LNCAP (cell line): ENCODE results near the gene MAPKAPK5.

ENCODE experiments used
- TF ChIP-seq, protein P1 (sequence below): fragments of 450-650 bp; IDR thresholded peaks from 2 replicates; pipeline ENCODE4 v1.5.1; 2017; ENCODE audit warnings: mild to moderate bottlenecking

MAPKAPK5 gene, protein sequence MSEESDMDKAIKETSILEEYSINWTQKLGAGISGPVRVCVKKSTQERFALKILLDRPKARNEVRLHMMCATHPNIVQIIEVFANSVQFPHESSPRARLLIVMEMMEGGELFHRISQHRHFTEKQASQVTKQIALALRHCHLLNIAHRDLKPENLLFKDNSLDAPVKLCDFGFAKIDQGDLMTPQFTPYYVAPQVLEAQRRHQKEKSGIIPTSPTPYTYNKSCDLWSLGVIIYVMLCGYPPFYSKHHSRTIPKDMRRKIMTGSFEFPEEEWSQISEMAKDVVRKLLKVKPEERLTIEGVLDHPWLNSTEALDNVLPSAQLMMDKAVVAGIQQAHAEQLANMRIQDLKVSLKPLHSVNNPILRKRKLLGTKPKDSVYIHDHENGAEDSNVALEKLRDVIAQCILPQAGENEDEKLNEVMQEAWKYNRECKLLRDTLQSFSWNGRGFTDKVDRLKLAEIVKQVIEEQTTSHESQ

DNA sequence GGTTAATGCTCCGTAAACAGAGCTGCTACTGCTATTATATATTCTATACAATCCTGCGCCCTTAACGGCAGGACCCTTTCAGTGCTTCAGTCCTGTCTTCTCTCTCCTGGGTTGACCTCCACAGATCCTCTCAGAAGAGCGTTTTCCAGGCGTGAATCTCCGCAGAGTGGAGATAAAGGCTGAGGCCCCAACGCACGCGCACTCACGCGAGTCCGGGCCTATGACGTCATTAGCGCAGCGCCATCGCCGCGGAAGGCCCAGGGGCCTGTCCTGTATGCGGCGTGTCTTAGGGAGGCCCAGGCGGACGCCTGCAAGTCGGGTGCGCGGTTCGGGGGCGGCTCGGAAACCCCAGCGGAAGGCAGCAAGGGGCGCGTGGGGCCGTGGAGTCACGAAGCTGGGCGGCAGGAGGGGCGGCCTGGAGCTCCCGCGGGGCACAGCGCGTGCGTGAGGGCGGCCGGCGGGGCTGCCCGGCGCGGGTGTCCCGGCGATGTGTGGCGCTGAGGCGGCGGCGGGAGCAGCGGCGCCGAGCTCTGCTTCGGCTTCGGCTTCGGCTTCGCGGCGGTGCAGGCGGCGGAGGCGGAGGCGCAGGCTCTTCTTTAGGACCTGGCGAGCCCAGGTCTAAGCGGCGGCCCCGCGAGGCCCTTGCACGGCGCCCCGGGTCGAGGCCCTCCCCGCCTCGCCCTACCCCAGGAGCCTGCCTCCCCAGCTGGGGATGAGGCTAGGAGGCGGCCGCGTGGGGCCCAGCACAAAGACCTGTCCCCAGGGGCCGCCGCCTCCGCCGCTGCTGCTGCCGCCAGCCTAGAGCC lies at the start of gene MAPKAPK5:
MAPKAPK5 (plus strand) TSS at position 479 of the 806 bp plus-strand sequence. CDS start 506 bp downstream, outside the sequence.
- TF ChIP-seq, protein P1, sequence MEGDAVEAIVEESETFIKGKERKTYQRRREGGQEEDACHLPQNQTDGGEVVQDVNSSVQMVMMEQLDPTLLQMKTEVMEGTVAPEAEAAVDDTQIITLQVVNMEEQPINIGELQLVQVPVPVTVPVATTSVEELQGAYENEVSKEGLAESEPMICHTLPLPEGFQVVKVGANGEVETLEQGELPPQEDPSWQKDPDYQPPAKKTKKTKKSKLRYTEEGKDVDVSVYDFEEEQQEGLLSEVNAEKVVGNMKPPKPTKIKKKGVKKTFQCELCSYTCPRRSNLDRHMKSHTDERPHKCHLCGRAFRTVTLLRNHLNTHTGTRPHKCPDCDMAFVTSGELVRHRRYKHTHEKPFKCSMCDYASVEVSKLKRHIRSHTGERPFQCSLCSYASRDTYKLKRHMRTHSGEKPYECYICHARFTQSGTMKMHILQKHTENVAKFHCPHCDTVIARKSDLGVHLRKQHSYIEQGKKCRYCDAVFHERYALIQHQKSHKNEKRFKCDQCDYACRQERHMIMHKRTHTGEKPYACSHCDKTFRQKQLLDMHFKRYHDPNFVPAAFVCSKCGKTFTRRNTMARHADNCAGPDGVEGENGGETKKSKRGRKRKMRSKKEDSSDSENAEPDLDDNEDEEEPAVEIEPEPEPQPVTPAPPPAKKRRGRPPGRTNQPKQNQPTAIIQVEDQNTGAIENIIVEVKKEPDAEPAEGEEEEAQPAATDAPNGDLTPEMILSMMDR = no peak

DNA sequence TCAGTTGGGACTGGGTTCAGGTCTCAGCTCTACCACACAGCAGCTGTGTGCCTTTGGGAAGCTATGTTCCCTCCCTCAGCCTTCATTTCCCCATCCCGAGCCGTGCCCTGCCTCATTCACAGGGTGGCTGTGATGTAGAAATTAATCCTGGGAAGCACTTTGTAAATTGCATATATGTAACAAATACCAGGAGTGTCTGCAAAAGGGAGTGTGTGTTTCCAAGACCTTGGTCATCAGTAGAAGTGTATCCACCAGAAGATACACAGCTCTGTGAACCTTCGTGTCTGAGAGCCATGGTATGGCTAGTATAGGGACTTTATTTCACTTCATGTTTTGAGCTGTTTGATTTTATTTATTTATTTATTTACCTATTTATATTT lies 49.2 kb upstream of the MAPKAPK5 start:
- TF ChIP-seq, protein P1 = no peak

DNA sequence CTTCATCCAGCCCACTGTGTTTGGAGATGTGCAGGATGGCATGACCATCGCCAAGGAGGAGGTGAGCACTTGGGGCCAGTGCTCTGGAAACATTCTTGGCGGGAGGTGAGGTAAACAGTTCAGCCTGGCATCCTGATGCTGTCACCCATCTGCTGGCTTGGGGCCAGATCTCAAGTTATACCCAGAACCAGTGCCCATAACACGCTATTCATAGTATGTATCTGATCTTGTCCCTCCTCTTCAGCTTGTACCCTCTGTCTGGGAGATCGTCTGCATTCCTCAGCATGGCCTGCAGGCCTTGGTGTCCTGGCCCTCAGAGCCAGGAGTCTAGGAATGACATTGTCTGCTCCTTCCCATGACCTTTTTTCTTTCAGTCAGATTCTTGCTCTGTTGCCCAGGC lies 43.8 kb upstream of the MAPKAPK5 start:
- TF ChIP-seq, protein P1 = no peak

DNA sequence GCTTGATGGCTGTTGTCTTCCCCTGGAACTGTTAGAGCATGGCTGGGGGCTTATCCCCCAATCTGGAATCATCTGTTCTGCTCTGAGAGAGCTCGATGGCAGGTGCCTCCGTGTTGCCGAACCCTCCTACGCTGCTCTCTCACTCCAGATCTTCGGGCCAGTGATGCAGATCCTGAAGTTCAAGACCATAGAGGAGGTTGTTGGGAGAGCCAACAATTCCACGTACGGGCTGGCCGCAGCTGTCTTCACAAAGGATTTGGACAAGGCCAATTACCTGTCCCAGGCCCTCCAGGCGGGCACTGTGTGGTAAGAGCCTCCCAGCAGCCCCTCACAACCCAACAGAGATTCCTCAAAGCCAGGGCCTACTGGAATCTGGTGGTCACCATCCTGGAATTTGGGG lies 42.3 kb upstream of the MAPKAPK5 start:
- TF ChIP-seq, protein P1 = no peak

DNA sequence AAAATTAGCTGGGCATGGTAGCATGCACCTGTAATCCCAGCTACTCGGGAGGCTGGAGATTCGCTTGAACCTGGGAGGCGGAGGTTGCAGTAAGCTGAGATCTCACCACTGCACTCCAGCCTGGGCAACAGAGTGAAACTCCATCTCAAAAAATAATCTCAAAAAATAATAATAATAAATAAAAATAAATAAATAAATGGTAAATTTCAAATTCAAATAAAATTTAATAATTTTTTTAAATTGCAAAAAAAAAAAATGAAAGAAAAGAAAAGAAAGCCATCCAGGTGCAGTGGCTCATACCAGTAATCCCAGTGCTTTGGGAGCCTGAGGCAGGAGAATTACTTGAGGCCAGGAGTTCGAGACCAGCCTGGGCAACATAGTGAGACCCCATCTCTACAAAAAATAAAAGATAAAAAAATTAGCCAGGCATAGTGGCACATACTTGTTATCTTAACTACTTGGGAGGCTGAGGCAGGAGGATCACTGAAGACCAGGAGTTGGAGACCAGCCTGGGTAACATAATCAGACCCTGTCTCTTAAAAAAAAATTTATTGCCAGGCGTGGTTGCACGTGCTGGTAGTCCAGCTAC lies 38.9 kb upstream of the MAPKAPK5 start:
- TF ChIP-seq, protein P1 = no peak

DNA sequence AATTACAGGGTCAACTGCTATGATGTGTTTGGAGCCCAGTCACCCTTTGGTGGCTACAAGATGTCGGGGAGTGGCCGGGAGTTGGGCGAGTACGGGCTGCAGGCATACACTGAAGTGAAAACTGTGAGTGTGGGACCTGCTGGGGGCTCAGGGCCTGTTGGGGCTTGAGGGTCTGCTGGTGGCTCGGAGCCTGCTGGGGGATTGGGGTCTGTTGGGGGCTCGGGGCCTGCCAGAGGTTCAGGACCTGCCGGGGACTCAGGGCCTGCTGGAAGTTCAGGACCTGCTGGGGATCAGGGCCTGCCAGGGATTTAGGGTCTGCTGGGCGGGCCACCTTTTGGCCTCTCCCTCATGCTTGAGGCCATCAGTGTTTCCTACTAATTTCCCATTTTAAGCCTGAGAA lies 38.2 kb upstream of the MAPKAPK5 start:
- TF ChIP-seq, protein P1 = no peak

DNA sequence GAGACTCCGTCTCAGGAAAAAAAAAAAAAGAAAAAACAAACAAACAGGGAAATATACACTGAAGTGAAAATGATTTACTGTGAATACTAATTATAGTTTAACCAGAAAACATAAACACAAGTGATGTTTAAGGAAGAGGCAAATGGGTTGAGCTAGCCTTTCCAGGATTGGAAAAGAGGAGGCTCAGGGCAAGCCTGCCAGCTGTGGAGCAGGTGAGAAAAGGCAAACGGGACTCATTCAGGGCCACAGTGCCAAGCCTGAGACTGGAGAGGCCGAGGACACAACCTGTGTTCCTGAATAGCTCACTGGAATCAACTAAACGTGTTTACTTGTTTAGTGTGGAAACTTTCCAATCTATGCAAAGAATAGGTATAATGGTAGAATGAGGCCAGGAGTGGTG lies 35.7 kb upstream of the MAPKAPK5 start:
- TF ChIP-seq, protein P1 = no peak
